Urothelium cell line (cell line): ENCODE measurements around the gene TCF4.

Source experiments
- DNase-seq: peaks from one replicate; pipeline ENCODE4 v3.0.0; 2011; ENCODE audit warnings: low spot score, mixed read lengths
- FAIRE-seq: peaks from 2 replicates; lab custom pipeline; 2011; peaks lifted over from hg19 to GRCh38; lab: Jason Lieb, UNC

TCF4 gene

GRCh38 chr18:55508651-55509050 lies 79.3 kb downstream of the TCF4 start:
- FAIRE-seq (no peak), DNase-seq (no peak)

GRCh38 chr18:55506074-55506473 lies 81.9 kb downstream of the TCF4 start:
- DNase-seq (no peak), FAIRE-seq (no peak)

- DNase-seq (no peak), FAIRE-seq (no peak)
These were observed 83.2 kb downstream of the TCF4 start for GRCh38 chr18:55504808-55505207.

- DNase-seq (no peak), FAIRE-seq (no peak)
These were observed 84.7 kb downstream of the TCF4 start for GRCh38 chr18:55503167-55503820.

- DNase-seq = no peak
- no peak for FAIRE-seq
These were observed 85.8 kb downstream of the TCF4 start for GRCh38 chr18:55501982-55502710.

- DNase-seq (no peak), FAIRE-seq (no peak)
These were observed 86.4 kb downstream of the TCF4 start for GRCh38 chr18:55501579-55501978.

GRCh38 chr18:55500316-55501086 lies 87.5 kb downstream of the TCF4 start:
- DNase-seq (peak; percentile 13), FAIRE-seq (no peak)

GRCh38 chr18:55499526-55499925 lies 88.5 kb downstream of the TCF4 start:
- DNase-seq (no peak), FAIRE-seq (no peak)

GRCh38 chr18:55497825-55498403 lies 90.1 kb downstream of the TCF4 start:
- DNase-seq (no peak), FAIRE-seq (no peak)

- DNase-seq = no peak
- FAIRE-seq = no peak
These were observed 93.1 kb downstream of the TCF4 start for GRCh38 chr18:55494899-55495298.

GRCh38 chr18:55494441-55494840 lies 93.6 kb downstream of the TCF4 start:
- no peak for DNase-seq

GRCh38 chr18:55491616-55492015 lies 96.4 kb downstream of the TCF4 start:
- FAIRE-seq (no peak), DNase-seq (no peak)

More at GRCh38 chr18:55494441-55494840, 93.6 kb downstream of the TCF4 start:
- no peak for FAIRE-seq

GRCh38 chr18:55489034-55489986 lies 98.7 kb downstream of the TCF4 start:
- no peak for FAIRE-seq
- no peak for DNase-seq

- DNase-seq = no peak
- no peak for FAIRE-seq
These were observed 99.5 kb downstream of the TCF4 start for GRCh38 chr18:55488473-55488872.

GRCh38 chr18:55487997-55488396 lies 100.0 kb downstream of the TCF4 start:
- DNase-seq (no peak), FAIRE-seq (no peak)

- no peak for DNase-seq
- FAIRE-seq = no peak
These were observed 101.1 kb downstream of the TCF4 start for GRCh38 chr18:55486936-55487335.

- DNase-seq (no peak), FAIRE-seq (no peak)
These were observed 102.3 kb downstream of the TCF4 start for GRCh38 chr18:55485666-55486065.

GRCh38 chr18:55484773-55485172 lies 103.2 kb downstream of the TCF4 start:
- DNase-seq (no peak), FAIRE-seq (no peak)

GRCh38 chr18:55483266-55483871 lies 104.6 kb downstream of the TCF4 start:
- FAIRE-seq (no peak), DNase-seq (no peak)
